GM18526 (cell line): ENCODE data around the gene KRTAP5-1.

Source experiments
- POLR2A ChIP-seq: IDR thresholded peaks from 3 replicates; pipeline ENCODE4 v1.6.1; 2011; ENCODE audit not compliant: insufficient read length; ENCODE audit errors: extremely low read depth

KRTAP5-1 gene

DNA sequence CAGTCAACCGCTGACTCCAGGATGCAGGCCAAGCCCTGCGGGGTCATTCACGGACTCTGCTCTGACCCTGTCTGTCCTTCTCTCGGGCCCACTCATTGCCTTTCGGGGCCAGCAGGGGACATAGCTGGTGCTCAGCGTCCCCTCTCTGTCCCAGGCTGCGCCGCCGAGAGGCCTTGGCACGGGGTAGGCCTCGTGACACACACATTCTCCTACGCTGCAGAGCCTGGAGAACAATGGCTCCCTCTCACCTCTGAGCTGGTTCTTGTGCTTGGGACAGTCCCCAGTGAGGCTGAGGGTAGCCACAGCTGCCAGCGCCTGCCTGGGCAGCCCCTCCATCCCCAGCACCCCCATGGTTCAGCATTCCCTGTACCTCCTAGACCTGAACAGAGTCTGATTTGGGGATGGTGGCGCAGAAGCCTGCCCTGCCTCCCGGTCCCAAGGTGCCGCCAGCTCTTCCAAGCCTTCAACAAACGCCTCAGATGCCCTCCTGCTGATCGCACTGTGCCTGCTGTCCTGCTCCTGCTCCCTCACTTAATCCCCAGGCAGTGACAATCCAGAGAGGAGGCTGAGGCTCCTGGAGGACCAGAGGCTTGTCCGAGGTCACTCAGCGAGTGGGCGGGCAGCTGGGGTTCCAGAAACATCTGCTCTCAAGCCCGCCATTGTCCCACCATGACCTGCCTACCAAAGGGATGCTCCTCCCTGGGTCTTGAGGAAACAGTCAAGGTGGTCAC lies 43.4 kb downstream of the KRTAP5-1 start:
- no peak for TF ChIP-seq POLR2A

- TF ChIP-seq POLR2A, result no peak
Observed at GRCh38 chr11:1540074-1540473, 45.0 kb downstream of the KRTAP5-1 start.

DNA sequence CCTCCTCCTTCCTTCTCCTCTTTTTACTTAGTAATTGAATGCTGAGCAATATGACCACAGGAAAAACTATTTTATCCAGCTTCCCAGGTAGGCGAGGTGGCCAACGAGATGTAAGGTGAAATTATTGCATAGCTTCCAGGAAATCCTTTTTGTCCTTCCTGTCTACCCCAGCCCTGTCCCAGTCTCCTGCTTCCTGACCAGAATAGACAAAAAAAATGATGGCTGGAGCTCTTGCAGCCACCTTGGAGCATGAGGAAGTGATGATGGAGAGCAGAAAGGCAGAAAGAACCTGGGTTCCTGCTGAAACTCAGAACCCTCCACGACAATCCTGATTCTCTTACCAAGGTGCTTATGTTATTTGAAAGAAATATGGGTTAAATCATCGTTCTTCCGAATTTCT lies 46.9 kb downstream of the KRTAP5-1 start:
- no peak for TF ChIP-seq POLR2A

- TF ChIP-seq POLR2A, result no peak
Observed at GRCh38 chr11:1536065-1536843, 48.8 kb downstream of the KRTAP5-1 start.

GRCh38 chr11:1534682-1535081 lies 50.4 kb downstream of the KRTAP5-1 start:
- TF ChIP-seq POLR2A, result no peak
